Dedifferentiated amniotic fluid mesenchymal stem cell (primary cell): ENCODE results near the gene LYSET.
"Not testable (repeated sequence)": the region's sequence is repeated elsewhere in the genome, so short reads cannot be mapped to it uniquely, and the experiment has no call there.

Experiments used
- DNase-seq: peaks from one replicate; pipeline ENCODE4 v3.0.0-alpha.2; 2016; ENCODE audit errors: extremely low spot score

The LYSET gene

GRCh38 chr14:93223565-93223964 lies 38.4 kb downstream of the LYSET start:
- no peak for DNase-seq

DNA sequence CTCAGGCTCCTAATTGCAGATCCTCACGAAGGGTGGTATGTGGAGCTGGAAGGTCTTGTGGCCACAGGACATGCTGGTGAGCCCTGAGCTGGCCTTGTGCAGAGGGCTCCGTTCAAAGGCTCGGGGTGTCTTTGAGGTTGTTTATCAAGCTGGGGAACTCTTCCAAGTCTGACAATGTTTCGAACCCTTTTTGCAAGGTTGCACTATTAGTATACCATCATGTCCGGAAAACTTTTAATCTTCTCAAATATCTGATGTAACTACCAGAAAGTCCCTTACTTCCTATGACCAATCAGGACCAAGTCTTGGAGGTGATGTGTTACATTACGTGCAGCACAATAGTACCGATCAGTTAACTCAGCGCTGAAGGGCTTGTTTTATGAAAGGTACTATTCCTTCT lies 43.4 kb downstream of the LYSET start:
- no peak for DNase-seq

DNA sequence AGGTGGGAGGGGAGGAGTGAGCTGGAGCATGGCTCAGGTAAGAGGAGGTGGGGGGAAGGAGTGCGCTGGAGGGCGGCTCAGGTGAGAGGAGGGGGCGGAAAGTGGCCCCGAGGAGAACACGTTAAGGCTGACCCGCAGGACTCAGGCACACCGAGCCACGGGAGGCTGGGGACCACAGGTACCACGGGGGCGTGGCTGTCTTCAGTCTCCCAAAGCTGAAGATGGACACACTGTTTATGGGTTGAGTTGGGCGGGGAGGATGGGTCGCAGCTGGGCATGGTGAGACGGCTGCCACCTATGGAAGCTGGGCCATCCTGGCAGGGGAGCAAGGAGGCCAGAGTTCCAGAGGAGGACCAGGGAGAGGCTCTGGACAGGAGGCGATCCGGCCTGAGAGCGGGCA lies 45.4 kb downstream of the LYSET start:
- no peak for DNase-seq

DNA sequence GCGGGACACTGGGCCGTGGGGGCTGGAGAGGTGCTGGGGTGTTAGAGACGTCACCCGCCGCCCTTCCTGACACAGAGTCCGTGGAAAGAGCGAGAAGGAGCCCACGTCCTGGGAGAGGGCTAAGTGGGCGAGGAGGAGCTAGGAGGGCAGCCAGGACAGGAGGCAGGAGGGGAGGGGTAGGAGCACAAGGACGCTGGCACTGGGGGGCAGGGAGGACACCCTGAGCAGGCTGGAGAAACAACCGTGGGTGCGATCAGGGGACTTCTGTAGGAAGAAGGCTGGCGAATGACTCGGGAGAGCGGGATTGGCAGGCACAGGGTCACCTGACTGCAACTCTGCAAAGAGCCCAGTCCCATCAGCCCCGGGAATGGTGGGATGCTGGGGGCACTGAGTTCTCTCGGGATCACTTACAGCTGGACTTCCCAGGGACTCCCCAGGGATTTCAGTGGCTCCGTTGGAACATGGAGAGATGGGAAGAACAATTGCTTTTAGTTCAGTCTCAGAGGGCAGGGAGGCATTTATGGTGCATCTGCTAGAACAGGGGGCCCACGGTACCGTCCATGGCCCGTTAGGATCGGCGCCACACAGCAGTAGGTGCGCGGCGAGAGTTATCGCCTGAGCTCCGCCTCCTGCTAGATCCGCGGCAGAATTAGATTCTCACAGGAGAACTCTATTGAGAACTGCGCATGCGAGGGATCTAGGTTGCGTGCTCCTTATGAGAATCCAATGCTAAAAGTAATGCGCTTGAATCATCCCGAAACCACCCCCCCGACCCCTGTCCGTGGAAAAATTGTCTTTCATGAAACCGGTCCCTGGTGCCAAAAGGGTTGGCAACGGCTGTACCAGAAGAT lies 46.2 kb downstream of the LYSET start:
- DNase-seq = no peak

DNA sequence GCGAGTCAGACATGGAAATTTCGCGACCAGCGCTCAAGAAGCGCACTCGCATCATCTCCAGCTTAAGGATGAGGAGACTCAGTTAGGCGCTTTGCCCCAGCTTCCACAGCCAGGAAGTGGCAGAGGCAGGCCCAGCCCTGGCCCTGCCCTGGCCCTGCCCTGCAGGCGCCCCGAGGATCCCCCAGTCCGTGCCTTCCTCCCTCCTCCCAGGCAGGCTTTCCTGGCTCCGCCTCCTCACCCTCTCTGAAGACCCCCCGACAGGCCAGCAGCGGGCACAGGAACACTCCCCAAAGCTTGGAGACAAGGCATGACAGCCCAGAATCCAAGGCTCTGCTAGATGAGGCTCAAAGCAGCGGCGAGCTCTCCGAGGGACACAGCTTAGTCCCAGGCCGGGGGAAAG lies 47.0 kb downstream of the LYSET start:
- DNase-seq = no peak

- DNase-seq = not testable (repeated sequence)
These were observed 48.0 kb downstream of the LYSET start for GRCh38 chr14:93233078-93233477.

DNA sequence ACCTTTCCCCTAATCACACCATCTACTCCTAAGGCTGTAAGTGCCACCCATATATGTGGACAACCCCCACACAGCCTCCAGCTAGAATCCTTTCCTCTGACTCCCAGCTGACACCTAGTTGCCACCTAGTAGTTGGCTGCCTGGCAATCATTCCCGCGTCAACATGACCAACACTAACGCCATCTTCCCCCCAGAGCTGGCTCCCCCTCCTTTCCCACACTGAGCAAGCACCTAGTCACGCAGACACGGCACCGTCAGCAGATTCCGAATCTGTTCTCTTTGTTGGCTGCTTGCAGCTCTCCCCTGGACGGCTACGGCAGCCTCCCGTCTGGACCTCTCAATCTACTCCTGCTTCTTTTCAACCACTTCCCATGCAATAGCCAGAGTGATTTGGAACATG lies 49.7 kb downstream of the LYSET start:
- DNase-seq = no peak
